Natural killer cell (primary cell): Measurements from ENCODE around the gene CHPF2. TPM values are rescaled to one million over a fixed set of nuclear protein-coding genes. Genes with fewer than 3 reads are reported as not detected.
A peak's percentile ranks its signal among the peaks of the same experiment; 100 is the strongest.

ENCODE experiments used
- ATAC-seq, 3 donors: fragments of 150-1000 bp in 2 of 3; fragments of 200-7000 bp in 1 of 3; cut with Tn5 transposase; 1 replicate in 1 of 3; 2 replicates in 2 of 3; pipeline ENCODE4 v1.10.0; 2021; ENCODE audit warnings: mild to moderate bottlenecking in 2 of 3, moderate library complexity in 2 of 3
- DNase-seq, 2 donors: peaks; one replicate each; pipeline versions ENCODE4 v3.0.0 to v3.0.0-alpha.2; 2013 to 2021; ENCODE audit warnings: mixed read lengths in 1 of 2
- H3K27ac ChIP-seq: one replicate; pipeline ENCODE4 v1.5.1; 2013; ENCODE audit warnings: mild to moderate bottlenecking, low read length
- H3K27me3 ChIP-seq: one replicate; pipeline ENCODE4 v1.6.1; 2013; ENCODE audit warnings: low read length; ENCODE audit not compliant: control insufficient read depth, insufficient read depth
- H3K36me3 ChIP-seq: one replicate; pipeline ENCODE4 v1.6.1; 2013; ENCODE audit warnings: low read length; ENCODE audit not compliant: control insufficient read depth, insufficient read depth
- H3K4me1 ChIP-seq: one replicate; pipeline ENCODE4 v1.6.1; 2013; ENCODE audit warnings: low read length; ENCODE audit not compliant: control insufficient read depth, insufficient read depth
- H3K4me3 ChIP-seq: one replicate; pipeline ENCODE4 v1.5.1; 2013; ENCODE audit warnings: low read length
- H3K9me3 ChIP-seq: one replicate; pipeline ENCODE4 v1.6.1; 2013; ENCODE audit warnings: low read length; ENCODE audit not compliant: control insufficient read depth, insufficient read depth
- H3K27ac Mint-ChIP-seq, 2 donors: one replicate each; pipeline ENCODE4 v1.8.0; 2022; ENCODE audit warnings: mild to moderate bottlenecking in 2 of 2, mixed read lengths in 2 of 2, moderate library complexity in 1 of 2
- H3K27me3 Mint-ChIP-seq, 2 donors: one replicate each; pipeline ENCODE4 v1.8.0; 2022; ENCODE audit warnings: low read depth in 2 of 2, mixed read lengths in 2 of 2
- H3K36me3 Mint-ChIP-seq: one replicate; pipeline ENCODE4 v1.8.0; 2022; ENCODE audit warnings: mixed read lengths
- H3K4me1 Mint-ChIP-seq, 2 donors: one replicate each; pipeline ENCODE4 v1.8.0; 2022; ENCODE audit warnings: mixed read lengths in 2 of 2
- H3K4me3 Mint-ChIP-seq: one replicate; pipeline ENCODE4 v1.8.0; 2022; ENCODE audit warnings: mild to moderate bottlenecking, moderate library complexity, mixed read lengths
- H3K9me3 Mint-ChIP-seq, 2 donors: one replicate each; pipeline ENCODE4 v1.8.0; 2022; ENCODE audit warnings: mixed read lengths in 2 of 2
- CTCF ChIP-seq: fragments of 200-600 bp; IDR thresholded peaks from one replicate; pipeline ENCODE4 v1.8.0; 2022; ENCODE audit warnings: antibody characterized with exemption
- WGBS: methylation state at CpG from one replicate; pipeline ENCODE4 v1.1.7; 2013; ENCODE audit warnings: missing lambda C conversion rate; ENCODE audit not compliant: insufficient coverage; 5-methylcytosine and 5-hydroxymethylcytosine counted together
- intact Hi-C: fragments of 100-400 bp; cut with micrococcal nuclease; formaldehyde crosslinking; loops from one replicate; pipeline ENCODE4 v1.14.2; 2022
- total RNA-seq, 4 donors: library from RNA; stranded (reverse); fragments of 120-200 nt in 1 of 4; gene quantifications; one replicate each; pipeline versions ENCODE4 v1.2.3 to v1.2.4, GENCODE V29; 2013 to 2022

The CHPF2 gene
- total RNA-seq, 3 donors from 2014 or later (not counting 1 experiment from before 2014, with no cell fraction given): 47.0 to 51.6 (median 48.6) TPM

DNA sequence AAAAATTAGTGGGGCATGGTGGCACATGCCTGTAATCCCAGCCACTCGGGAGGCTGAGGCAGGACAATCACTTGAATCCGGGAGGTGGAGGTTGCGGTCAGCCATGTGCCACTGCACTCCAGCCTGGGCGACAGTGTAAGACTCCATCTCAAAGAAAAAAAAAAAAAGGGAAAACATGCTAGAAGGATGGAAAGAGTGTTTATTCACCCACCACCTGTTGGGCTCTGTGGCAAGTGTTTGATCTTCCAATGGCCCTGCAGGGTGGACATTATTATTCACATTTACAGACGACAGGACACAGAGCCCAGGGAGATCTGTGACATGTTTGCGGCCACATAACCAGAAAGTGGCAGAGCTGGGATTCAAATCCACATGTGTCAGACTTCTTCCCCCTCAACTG is 49.4 kb downstream of the CHPF2 start:
- H3K27me3 Mint-ChIP-seq: peaks cover 10 to 15% of the 10 kb centered on the region in 2 donors
- Histone ChIP-seq H3K27ac (no peak overlapping the region), H3K4me3 (no peak overlapping the region), H3K9me3 (no peaks in the 10 kb centered on the region), H3K36me3 (no peaks in the 10 kb centered on the region), H3K27me3 (no peaks in the 10 kb centered on the region), H3K4me1 (peaks cover 7% of the 10 kb centered on the region)
- H3K9me3 Mint-ChIP-seq: peaks cover 0 to 5% of the 10 kb centered on the region in 2 donors
- TF ChIP-seq CTCF: no peak
- DNase-seq (no peak), ATAC-seq (no peak)
- H3K4me1 Mint-ChIP-seq: peaks cover 9 to 11% of the 10 kb centered on the region in 2 donors
- no peak overlapping the region for H3K4me3 Mint-ChIP-seq
- H3K36me3 Mint-ChIP-seq: peaks cover 7% of the 10 kb centered on the region
- intact Hi-C loops: no loop called here
- no peak overlapping the region for H3K27ac Mint-ChIP-seq
- 94% methylated on average over 6 of the region's 6 CpGs for WGBS

GRCh38 chr7:151282111-151282510 is 49.8 kb downstream of the CHPF2 start:
- Mint-ChIP-seq H3K4me1 (peaks cover 9 to 10% of the 10 kb centered on the region in 2 donors), H3K4me3 (no peak overlapping the region), H3K9me3 (peaks cover 0 to 5% of the 10 kb centered on the region in 2 donors), H3K27ac (no peak overlapping the region), H3K36me3 (peaks cover 7% of the 10 kb centered on the region), H3K27me3 (peaks cover 10 to 15% of the 10 kb centered on the region in 2 donors)
- Histone ChIP-seq H3K27me3 (no peaks in the 10 kb centered on the region), H3K4me3 (no peak overlapping the region), H3K27ac (no peak overlapping the region), H3K36me3 (no peaks in the 10 kb centered on the region), H3K4me1 (peaks cover 6% of the 10 kb centered on the region), H3K9me3 (no peaks in the 10 kb centered on the region)
- 83% methylated on average over 8 of the region's 8 CpGs for WGBS
- DNase-seq (no peak), ATAC-seq (no peak)
- intact Hi-C loops: no loop called here
- no peak for TF ChIP-seq CTCF

DNA sequence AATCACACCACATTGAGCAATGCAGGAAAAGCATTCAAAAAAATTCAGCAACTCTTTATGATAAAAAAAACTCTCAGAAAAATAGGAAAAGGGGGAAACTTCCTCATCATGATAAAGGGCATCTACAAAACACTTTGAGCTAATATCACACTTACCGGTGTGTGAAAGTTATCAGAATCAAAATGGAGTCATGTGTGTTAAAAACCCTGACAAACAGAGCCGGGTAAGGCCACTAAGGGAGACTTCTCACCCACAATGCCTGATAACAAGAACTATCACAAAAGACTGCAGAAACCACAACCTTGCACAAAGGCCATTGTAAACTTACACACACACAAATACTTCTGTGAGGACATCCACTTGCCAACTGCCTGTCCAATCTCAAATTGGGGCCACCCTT is 51.0 kb downstream of the CHPF2 start:
- TF ChIP-seq CTCF: no peak
- no peaks in the 10 kb centered on the region for H3K27me3 ChIP-seq
- H3K9me3 ChIP-seq: no peaks in the 10 kb centered on the region
- Mint-ChIP-seq H3K36me3 (peaks cover 7% of the 10 kb centered on the region), H3K9me3 (peaks cover 0 to 5% of the 10 kb centered on the region in 2 donors), H3K27ac (no peak overlapping the region), H3K4me1 (peaks cover 4 to 9% of the 10 kb centered on the region in 2 donors), H3K27me3 (peaks cover 13 to 15% of the 10 kb centered on the region in 2 donors), H3K4me3 (no peak overlapping the region)
- WGBS: 59% methylated on average over 2 of the region's 2 CpGs
- ATAC-seq (peak; percentile 62 to 85 (median 64)), DNase-seq (no peak)
- no peak overlapping the region for H3K27ac ChIP-seq
- no peak overlapping the region for H3K4me3 ChIP-seq
- intact Hi-C loops: no loop called here
- H3K36me3 ChIP-seq: no peaks in the 10 kb centered on the region
- no peaks in the 10 kb centered on the region for H3K4me1 ChIP-seq

GRCh38 chr7:151286148-151286547 is 53.9 kb downstream of the CHPF2 start:
- H3K4me3 ChIP-seq: no peak overlapping the region
- DNase-seq (no peak), ATAC-seq (no peak)
- no peaks in the 10 kb centered on the region for H3K4me1 ChIP-seq
- WGBS: 74% methylated on average over 2 of the region's 2 CpGs
- Mint-ChIP-seq H3K4me1 (peaks cover 4 to 9% of the 10 kb centered on the region in 2 donors), H3K27me3 (peaks cover 3 to 15% of the 10 kb centered on the region in 2 donors), H3K4me3 (no peak overlapping the region), H3K36me3 (peaks cover 7% of the 10 kb centered on the region), H3K9me3 (peaks cover 0 to 5% of the 10 kb centered on the region in 2 donors), H3K27ac (no peak overlapping the region)
- H3K36me3 ChIP-seq: no peaks in the 10 kb centered on the region
- no peak overlapping the region for H3K27ac ChIP-seq
- intact Hi-C loops: no loop called here
- no peaks in the 10 kb centered on the region for H3K27me3 ChIP-seq
- no peaks in the 10 kb centered on the region for H3K9me3 ChIP-seq
- TF ChIP-seq CTCF: no peak
